Measurements from ENCODE around the gene DEAF1. TPM values are rescaled to one million over a fixed set of nuclear protein-coding genes. Genes with fewer than 3 reads are reported as not detected.

Gene DEAF1
- total RNA-seq, 1 experiment from 2014 or later = 70.5 TPM

DNA sequence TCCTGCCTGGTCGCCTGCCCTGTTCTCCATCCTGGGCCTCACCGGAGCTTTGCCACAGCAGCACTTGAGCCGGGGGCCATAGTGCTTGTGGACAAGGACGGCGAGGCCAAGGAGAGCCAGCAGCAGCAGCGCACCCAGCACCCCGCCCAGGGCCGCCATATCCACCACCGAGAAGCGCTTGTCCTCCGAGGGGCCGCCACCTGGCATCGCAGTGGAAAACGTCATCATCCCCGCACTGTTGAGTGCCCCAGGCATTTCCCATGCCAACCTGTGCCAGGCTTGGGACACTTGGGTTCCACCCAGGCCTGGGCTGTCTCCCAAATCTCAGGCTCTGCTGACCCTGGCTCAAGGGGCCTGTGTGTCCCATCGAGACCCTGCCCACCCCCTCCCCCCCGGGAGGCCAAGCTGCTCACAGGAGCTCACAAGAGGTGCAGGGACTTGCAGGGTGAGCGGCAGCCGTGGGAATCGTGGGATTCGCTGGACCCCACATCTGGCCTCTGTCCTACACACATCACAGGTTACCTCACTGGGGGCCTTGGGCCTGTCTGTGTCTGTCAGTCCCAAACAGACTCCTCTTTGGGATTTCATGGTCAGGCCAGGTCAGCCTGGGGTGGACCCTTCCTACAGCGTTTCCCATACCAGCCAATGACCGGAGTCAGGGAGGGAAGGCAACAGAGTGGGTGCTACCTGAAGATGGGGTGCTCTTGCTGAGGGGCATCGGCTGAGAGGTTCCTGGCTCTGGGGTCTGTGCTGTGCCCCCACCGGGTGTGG lies 76.9 kb downstream of the DEAF1 start:
- no peak for DNase-seq (ENCODE audit: low spot score)
- in situ Hi-C loops (cut with HindIII; ENCODE audit: low sequenced_read_pairs) = no loop called here

DNA sequence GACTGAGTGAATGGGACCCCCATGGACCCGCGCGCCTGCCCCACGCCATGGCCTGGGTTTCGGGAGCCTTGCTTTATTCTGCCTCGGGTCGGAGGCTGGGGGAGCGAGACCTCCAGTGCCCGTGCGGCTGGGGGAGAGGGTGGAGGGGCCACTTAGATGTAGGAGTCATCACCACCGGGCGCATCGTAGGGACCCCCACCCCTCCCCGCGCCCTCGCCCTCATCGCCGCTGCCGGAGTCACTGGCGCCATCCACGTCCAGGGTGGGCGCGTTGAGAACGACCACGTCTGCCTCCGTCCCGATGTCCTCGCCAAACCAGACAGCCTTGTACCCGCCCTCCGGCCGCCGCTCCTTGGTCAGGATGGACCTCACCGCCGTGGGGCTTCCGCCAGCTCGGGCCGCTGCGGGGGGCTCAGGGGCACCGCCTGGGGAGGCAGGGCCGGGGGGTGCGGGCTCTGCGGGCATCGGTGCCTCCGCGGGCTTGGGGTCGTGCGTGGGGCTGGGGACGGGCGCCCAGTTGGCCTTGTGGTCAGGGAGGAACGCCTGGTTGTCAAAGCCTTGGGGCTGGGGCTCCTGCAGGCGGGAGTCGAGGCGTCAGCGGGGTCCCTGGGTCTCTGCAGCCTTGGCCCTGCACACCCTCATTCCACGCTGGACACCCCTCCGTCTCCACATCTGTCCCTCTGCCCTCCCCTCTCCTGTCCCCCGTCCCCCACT lies 77.7 kb downstream of the DEAF1 start:
- in situ Hi-C loops (cut with HindIII; ENCODE audit: low sequenced_read_pairs) = no loop called here
- no peak for DNase-seq (ENCODE audit: low spot score)

DNA sequence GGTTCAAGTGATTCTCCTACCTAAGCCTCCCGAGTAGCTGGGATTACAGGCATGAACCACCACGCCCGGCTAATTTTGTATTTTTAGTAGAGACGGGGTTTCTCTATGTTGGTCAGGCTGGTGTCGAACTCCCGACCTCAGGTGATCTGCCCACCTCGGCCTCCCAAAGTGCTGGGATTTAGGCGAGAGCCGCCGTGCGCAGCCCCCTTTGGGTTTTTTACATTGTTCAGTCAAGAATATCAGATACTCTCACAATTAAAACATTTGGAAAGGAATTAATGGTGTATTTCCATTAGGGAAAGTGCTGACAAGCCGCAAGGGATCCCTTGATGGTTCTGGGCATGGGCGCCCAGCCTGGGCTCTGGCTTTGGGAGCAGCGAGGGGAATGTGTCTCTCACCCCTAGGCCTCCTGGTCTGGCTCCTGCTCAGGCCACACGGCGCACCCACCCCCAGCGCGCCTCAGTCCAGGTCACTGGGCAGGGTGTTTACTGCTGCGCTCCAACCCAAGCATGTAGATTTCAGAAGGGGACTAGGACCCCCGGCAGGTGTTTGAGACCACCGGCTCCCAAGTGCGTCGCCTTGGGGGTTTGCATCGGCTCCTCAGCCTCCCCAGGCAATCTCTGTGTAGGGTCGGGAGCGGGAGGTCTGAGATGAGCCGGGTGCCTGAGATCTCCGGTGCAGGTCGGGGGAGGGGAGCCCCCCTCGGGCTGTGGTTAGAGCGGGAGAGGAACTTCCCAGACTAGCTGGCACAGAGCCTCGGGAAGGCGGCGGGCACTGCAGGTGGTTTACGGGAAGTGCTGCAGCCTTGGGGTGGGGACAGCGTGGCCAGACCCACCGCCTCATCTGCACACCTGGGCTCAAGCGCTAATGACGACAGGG lies 78.5 kb downstream of the DEAF1 start:
- DNase-seq (ENCODE audit: low spot score) = no peak

GRCh38 chr11:615504-616319 lies 79.3 kb downstream of the DEAF1 start, which contains the start of gene IRF7:
Gene IRF7 (minus strand): TSS chr11:615950. CDS start chr11:615364, 586 bp downstream.
- peak; percentile 85 for DNase-seq (ENCODE audit: low spot score)
- in situ Hi-C loops (cut with HindIII; ENCODE audit: low sequenced_read_pairs) = no loop called here

More for the DNA sequence above, 78.5 kb downstream of the DEAF1 start:
- in situ Hi-C loops (cut with HindIII; ENCODE audit: low sequenced_read_pairs) = no loop called here

DNA sequence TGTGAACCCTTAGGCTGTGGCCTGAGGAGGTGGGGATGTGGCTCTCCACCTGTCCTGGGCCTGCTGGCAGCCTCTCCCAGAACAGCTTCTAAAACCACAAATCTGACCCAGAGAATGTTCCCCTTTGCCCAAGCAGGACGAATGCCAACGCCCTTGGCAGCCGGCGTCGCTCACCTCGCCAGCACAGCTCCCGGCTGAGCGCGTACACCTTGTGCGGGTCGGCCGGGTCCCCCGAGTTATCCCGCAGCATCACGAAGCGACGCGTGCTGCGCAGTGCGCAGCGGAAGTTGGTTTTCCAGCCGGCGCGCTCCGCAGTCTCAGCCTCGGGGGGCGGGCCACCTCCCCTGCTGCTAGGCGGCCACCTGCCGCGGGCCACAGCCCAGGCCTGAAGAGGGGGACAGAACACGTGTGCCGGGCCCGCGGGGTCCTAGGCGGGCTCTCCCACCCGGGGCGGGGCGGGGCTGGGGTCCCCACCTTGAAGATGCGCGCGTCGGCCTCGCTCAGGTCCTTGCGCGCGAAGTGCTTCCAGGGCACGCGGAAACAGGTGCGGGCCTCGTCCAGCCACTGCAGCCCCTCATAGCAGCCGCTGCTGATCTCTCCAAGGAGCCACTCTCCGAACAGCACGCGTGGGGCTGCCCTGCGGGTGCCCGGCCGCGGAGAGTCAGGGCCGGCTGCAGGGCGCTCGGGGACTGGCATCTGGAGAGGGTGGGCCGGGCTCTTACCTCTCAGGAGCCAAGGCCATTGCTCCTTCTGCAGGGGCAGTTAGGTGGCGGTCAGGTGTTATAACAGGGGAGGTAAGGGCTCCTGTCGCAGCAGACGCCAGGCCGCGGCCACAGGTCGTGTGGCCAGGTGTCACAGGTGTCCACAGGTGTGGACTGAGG lies 80.2 kb downstream of the DEAF1 start:
- in situ Hi-C loops (cut with HindIII; ENCODE audit: low sequenced_read_pairs) = no loop called here
- peak; percentile 71 for DNase-seq (ENCODE audit: low spot score)

DNA sequence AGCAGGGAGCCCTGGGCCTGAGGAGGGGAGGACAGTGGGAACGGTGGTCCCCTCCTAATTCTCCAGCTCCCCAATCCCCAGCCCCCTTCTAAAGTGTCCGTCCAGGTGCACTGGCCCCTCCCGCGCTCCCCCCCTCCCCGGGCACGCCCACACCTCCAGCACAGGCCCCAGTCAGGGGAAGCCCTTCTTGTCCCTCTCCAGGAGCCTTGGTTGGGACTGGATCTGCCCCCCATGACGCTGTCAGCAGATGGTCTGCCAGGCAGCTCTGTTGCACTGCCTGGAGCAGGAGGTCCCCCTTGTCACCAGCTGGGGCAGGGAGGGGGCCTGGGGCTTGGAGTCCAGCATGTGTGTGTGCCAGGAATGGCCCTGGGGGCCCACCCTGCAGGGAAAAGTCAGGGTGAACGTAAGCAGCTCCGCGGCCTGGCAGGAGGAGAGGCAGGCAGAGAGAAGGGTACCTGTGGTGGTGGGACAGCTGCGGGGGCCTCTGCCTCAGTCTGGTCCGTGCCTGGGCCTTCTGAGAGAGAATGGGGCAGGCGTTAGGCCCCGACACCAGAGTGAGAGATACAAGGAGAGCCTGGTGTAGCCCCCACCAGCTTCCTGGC lies 80.9 kb downstream of the DEAF1 start:
- in situ Hi-C loops (cut with HindIII; ENCODE audit: low sequenced_read_pairs) = no loop called here
- DNase-seq (ENCODE audit: low spot score) = no peak

DNA sequence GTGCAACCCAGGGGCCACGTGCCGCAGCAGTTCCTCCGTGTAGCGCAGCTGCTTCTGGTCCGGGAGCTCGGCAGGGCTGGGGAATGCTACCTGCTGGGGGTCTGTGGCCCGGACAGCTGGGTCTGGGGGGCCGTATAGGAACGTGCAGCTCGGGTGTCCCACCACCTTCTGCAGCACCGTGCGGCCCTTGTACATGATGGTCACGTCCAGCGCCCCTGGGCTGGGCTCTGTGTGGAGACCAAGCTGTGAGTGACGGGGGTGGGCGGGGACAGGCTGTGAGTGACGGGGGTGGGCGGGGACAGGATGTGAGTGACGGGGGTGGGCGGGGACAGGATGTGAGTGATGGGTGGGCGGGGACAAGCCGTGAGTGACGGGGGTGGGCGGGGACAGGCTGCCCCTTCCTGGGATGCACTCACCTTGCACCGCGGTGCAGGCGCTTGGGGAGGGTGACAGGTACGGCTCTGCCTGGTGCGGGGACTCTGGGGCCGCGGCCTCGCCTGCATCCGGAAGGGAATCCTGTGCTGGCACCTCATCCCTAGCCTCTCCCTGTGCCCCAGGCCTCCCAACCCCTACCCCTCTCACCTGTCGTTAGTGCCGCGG lies 81.6 kb downstream of the DEAF1 start:
- in situ Hi-C loops (cut with HindIII; ENCODE audit: low sequenced_read_pairs) = no loop called here
- no peak for DNase-seq (ENCODE audit: low spot score)

DNA sequence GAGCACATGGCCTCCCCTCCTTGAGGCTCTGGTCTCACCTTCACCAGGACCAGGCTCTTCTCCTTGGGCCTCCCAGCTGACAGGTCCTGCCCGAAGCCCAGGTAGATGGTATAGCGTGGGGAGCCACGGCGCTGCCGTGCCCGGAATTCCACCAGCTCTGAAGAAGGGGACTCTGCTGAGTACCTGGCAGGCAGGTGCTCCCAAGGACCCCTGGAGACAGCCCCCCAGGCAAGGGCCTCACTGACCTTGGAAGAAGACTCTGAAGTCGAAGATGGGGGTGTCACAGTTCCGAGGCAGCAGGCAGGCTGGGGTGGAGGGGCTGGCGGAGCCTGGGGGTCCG lies 82.1 kb downstream of the DEAF1 start:
- in situ Hi-C loops (cut with HindIII; ENCODE audit: low sequenced_read_pairs) = no loop called here
- DNase-seq (ENCODE audit: low spot score) = no peak

DNA sequence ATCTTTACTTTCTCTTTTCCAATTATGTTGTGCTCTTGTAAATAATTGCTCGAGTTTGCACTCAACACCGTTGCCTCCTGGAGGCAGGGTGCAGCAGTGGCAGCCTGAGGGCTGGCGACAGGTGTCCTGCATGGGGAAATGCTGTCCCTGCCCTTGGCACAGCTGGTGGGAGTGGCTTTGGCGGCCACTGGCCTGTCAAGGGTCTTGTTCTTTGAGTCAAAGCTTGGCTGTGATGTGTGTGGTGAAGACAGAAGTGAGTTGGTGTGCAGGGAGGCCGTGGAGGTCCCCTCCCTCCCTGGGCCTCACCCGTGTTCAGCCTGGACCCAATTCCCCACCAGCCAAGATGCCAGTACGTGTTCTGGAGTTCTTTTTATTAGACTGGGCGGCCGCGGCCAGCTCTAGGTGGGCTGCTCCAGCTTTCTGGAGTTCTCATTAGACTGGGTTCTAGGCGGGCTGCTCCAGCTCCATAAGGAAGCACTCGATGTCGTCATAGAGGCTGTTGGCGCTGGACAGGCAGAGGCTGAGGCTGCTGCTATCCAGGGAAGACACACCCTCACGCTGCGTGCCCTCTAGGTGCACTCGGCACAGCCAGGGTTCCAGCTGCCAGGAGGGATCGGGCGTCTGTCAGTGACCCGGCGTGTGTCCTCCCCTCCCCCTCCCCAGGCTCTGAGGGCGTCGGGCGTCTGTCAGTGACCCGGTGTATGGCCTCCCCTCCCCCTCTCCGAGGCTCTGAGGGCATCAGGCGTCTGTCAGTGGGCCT lies 82.6 kb downstream of the DEAF1 start:
- in situ Hi-C loops (cut with HindIII; ENCODE audit: low sequenced_read_pairs) = no loop called here
- DNase-seq (ENCODE audit: low spot score) = no peak

- DNase-seq (ENCODE audit: low spot score) = no peak
- in situ Hi-C loops (cut with HindIII; ENCODE audit: low sequenced_read_pairs) = no loop called here
Observed at GRCh38 chr11:611001-611996, 83.7 kb downstream of the DEAF1 start.

DNA sequence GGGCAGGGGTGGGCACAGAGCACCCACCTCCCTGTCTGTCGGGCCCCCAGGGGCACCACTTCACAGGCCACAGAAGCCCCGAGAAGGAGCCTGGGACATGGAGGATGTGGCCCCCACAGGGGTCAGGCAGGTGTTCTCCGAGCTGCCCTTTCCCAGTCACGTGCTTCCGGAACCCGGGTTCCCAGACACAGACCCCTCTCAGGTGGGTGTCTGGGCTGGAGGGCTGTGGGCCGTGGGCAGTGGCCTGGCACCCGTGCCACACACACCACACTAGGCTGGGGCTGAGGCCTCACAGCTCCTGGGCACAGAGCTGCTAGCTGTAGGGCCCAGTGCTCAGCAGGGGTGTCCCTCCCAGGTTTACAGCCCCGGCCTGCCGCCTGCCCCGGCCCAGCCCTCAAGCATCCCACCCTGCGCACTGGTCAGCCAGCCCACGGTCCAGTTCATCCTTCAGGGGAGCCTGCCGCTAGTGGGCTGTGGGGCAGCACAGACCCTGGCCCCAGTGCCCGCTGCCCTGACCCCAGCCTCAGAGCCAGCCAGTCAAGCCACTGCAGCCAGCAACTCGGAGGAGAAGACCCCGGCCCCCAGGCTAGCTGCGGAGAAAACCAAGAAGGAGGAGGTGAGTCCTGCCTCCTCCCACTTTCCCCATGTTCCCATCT lies 84.7 kb downstream of the DEAF1 start:
- in situ Hi-C loops (cut with HindIII; ENCODE audit: low sequenced_read_pairs) = no loop called here
- DNase-seq (ENCODE audit: low spot score) = no peak

GRCh38 chr11:609341-609811 lies 85.6 kb downstream of the DEAF1 start:
- DNase-seq (ENCODE audit: low spot score) = no peak
- in situ Hi-C loops (cut with HindIII; ENCODE audit: low sequenced_read_pairs) = no loop called here

DNA sequence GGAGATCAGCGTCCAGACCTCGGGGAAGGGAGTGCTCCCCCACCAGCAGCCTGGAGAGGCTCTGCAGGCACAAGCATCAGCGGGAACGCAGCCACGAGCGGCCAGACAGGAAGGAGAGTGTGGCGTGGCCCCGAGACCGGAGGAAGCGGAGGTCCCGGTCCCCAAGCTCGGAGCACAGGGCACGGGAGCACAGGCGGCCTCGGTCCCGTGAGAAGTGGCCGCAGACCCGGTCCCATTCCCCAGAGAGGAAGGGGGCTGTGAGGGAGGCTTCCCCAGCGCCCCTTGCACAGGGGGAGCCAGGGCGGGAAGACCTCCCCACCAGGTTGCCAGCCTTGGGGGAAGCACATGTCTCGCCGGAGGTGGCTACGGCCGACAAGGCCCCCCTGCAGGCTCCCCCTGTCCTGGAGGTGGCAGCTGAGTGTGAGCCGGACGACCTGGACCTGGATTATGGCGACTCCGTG lies 86.2 kb downstream of the DEAF1 start:
- in situ Hi-C loops (cut with HindIII; ENCODE audit: low sequenced_read_pairs) = no loop called here
- no peak for DNase-seq (ENCODE audit: low spot score)

GRCh38 chr11:607971-608659 lies 86.9 kb downstream of the DEAF1 start:
- in situ Hi-C loops (cut with HindIII; ENCODE audit: low sequenced_read_pairs) = no loop called here
- no peak for DNase-seq (ENCODE audit: low spot score)
